Hair follicular keratinocyte (primary cell): Measurements from ENCODE around the gene TMEM25. TPM values are rescaled to one million over a fixed set of nuclear protein-coding genes. Genes with fewer than 3 reads are reported as not detected.

Experiments used
- total RNA-seq: library from RNA; depleted of rRNA; stranded (reverse); fragments of >200 nt; gene quantifications from 2 replicates; pipeline ENCODE4 v1.2.3, GENCODE V29; 2015

Gene TMEM25
- 26.8 and 42.5 TPM in 2 replicates for total RNA-seq

DNA sequence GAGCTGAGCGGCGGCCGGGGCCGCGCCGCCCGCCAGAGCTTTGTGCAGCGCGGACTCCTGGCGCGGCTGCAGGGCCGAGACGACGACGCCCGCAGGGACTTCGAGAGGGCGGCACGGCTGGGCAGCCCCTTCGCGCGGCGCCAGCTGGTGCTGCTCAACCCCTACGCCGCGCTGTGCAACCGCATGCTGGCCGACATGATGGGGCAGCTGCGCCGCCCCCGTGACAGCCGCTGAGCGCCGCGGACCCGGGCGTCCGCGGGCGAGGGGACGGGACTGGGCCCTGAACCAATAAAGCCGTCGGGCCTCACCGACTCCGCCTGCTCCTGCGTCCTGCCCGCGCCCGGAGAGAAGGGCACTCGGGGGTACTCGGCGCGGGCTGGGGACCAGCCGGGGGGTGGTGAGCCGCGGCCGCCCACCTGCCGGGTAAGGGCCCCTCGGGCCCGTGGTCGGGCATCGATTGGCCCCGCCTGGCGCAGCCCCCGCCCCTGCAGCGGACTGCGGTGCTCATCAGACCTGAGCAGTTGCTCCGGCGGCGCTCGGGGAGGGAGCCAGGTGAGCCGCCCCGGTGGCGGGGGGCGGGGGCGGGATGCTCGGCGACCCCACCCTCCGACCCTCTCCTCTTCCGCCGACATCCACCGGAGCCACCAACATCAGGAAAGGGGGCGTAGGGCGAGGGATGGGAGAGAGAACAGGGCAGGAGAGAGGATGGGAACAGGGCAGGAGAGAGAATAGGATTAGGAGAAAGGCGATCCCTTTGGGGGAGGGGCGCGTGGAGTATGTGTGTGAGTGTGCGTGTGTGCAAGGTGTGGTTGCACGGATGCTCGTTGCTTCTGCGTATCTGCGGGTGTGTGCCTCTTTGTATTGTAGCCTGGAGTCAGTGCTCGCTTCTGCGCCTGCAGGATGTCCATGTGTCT lies at the start of gene TMEM25:
Gene TMEM25 (plus strand): TSS at position 510 of the 914 bp plus-strand sequence. CDS start 610 bp downstream, outside the sequence.

DNA sequence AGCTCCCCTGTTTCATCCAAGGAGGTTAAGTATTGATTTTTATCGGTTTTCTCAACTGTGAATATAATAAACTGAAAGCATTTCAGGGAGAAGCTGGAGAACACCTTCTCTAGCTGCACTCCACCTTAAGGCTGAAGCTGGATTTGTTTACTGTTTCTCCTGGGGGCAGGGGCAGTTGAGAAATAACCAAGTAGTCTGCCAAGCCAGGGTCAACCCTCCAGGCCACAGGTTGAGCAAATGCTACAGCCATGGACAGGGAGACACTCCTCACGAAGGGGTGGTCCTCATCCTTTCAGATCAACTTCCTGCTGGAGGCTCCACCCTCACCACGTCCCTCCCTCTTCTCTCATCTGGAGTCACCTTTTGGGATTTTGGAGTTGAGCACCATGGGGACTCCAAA lies 3.9 kb upstream of the TMEM25 start, which contains the start of gene TTC36:
Gene TTC36 (plus strand): TSS at position 366 of the 400 bp plus-strand sequence. CDS start 21 bp downstream, at position 387.

DNA sequence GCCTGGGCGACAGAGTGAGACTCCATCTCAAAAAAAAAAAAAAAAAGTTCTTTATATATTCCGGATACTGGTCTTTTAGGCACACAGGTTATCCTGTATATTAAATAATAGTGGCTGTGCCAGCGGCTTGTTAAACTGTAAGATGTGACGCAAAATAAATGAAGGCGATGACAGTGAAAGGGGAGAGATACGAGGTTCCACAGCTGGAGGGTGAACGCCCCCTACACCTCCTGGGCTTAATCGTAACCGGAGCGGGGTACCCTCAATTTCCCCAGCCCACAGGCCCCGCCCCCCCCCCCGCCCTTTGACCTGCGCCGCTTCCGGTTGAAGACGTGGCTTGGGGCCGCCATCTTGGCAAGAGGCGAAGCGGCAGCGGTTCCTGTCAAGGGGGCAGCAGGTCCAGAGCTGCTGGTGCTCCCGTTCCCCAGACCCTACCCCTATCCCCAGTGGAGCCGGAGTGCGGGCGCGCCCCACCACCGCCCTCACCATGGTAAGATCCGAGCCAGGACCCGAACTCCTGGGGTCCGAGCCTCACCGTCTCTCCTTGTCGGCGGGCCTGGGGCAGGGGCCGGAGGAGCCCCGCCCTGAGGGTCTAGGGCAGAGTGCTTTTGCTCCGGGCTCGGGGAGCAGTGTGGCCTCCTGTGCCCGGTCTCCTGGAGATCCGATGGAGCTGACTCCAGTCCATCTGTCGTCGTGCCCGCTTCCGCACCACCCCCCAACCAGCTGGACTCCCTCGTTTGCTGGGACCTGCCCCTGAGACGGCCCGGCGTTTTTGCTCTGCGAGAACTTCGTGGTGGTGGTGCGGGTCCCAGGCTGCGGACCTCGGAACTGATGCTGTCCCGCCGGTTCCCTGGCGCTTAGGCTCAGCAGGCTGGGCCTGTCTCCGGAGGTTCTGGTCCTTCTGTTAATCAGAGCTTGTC lies 41.3 kb downstream of the TMEM25 start, which contains the start of gene ARCN1:
Gene ARCN1 (plus strand): TSS at position 349 of the 920 bp plus-strand sequence. CDS start 139 bp downstream, at position 488.

Other genes starting within 250 kb of the TMEM25 start
- not detected in 2 replicates for gene CD3E, start 226.5 kb upstream of the TMEM25 start, total RNA-seq
- gene CD3D, start 188.5 kb upstream of the TMEM25 start, total RNA-seq: not detected in 2 replicates
- gene CD3G, start 186.8 kb upstream of the TMEM25 start, total RNA-seq: not detected in 2 replicates
- gene UBE4A, start 171.6 kb upstream of the TMEM25 start, total RNA-seq: 24.6 and 27.8 TPM in 2 replicates
- gene ATP5MG, start 129.6 kb upstream of the TMEM25 start, total RNA-seq: 44.9 and 67.7 TPM in 2 replicates
- 19.8 and 22.3 TPM in 2 replicates for gene KMT2A, start 94.7 kb upstream of the TMEM25 start, total RNA-seq
- gene TTC36, start 3.7 kb upstream of the TMEM25 start, total RNA-seq: not detected in 2 replicates
- gene IFT46, start 34.7 kb downstream of the TMEM25 start, total RNA-seq: 22.8 and 27.1 TPM in 2 replicates
- 118 and 119 TPM in 2 replicates for gene ARCN1, start 41.2 kb downstream of the TMEM25 start, total RNA-seq
- gene PHLDB1, start 76.4 kb downstream of the TMEM25 start, total RNA-seq: 44.7 and 64.3 TPM in 2 replicates
- gene TREH, start 148.5 kb downstream of the TMEM25 start, total RNA-seq: not detected in 2 replicates